Astrocyte of the cerebellum (primary cell): ENCODE data around the gene INTS7.

Experiments used
- DNase-seq: peaks from one replicate; pipeline ENCODE4 v3.0.0-alpha.2; 2011; ENCODE audit warnings: low read depth
- H3K4me3 ChIP-seq: 2 replicates; pipeline ENCODE4 v1.5.1; 2011; ENCODE audit warnings: mild to moderate bottlenecking, low read depth, low read length, moderate library complexity
- CTCF ChIP-seq: IDR thresholded peaks from 2 replicates; pipeline ENCODE4 v1.5.1; 2012; ENCODE audit warnings: low read length, low read depth, moderate library complexity, mild to moderate bottlenecking; ENCODE audit errors: missing control alignments
- in situ Hi-C: cut with HindIII; loops from 2 replicates; pipeline ENCODE4 v1.10.0; 2017; ENCODE audit warnings: low sequenced_read_pairs

The INTS7 gene

GRCh38 chr1:211952299-211952698 lies 83.1 kb downstream of the INTS7 start:
- no peak for DNase-seq
- no peak for TF ChIP-seq CTCF
- in situ Hi-C loops: no loop called here
- H3K4me3 ChIP-seq: no peak overlapping the region

- in situ Hi-C loops: no loop called here
- no peak for TF ChIP-seq CTCF
- DNase-seq: peak; percentile 33
- H3K4me3 ChIP-seq: no peak overlapping the region
These were observed 83.5 kb downstream of the INTS7 start for GRCh38 chr1:211951856-211952255.

- no peak for TF ChIP-seq CTCF
- in situ Hi-C loops: no loop called here
- no peak overlapping the region for H3K4me3 ChIP-seq
- no peak for DNase-seq
These were observed 87.0 kb downstream of the INTS7 start for GRCh38 chr1:211948377-211948776.

GRCh38 chr1:211947396-211948295 lies 87.7 kb downstream of the INTS7 start:
- no peak overlapping the region for H3K4me3 ChIP-seq
- no peak for TF ChIP-seq CTCF
- in situ Hi-C loops: no loop called here
- no peak for DNase-seq

- in situ Hi-C loops: no loop called here
- peak; percentile 86 for TF ChIP-seq CTCF
- no peak overlapping the region for H3K4me3 ChIP-seq
- DNase-seq: peak; percentile 34
These were observed 90.4 kb downstream of the INTS7 start for GRCh38 chr1:211944733-211945500.

GRCh38 chr1:211942583-211942982 lies 92.8 kb downstream of the INTS7 start:
- TF ChIP-seq CTCF: no peak
- in situ Hi-C loops: no loop called here
- DNase-seq: no peak
- H3K4me3 ChIP-seq: no peak overlapping the region
